Activated T-cell treated with anti-CD3 and anti-CD28 coated beads, Interleukin-2, amount 50 U/mL, for 24 hours (primary cell): ENCODE measurements around the gene IL17RB.

ENCODE experiments used
- DNase-seq: peaks from one replicate; pipeline ENCODE4 v3.0.0-alpha.2; 2020
- H3K27ac Mint-ChIP-seq: 2 replicates; pipeline ENCODE4 v1.8.0; 2020; ENCODE audit warnings: mild to moderate bottlenecking, mixed read lengths
- H3K27me3 Mint-ChIP-seq: 2 replicates; pipeline ENCODE4 v1.8.0; 2020; ENCODE audit warnings: mixed read lengths
- H3K36me3 Mint-ChIP-seq: 2 replicates; pipeline ENCODE4 v1.8.0; 2020; ENCODE audit warnings: low read depth, mixed read lengths
- H3K4me1 Mint-ChIP-seq: 2 replicates; pipeline ENCODE4 v1.8.0; 2020; ENCODE audit warnings: low read depth, mixed read lengths
- H3K4me3 Mint-ChIP-seq: 2 replicates; pipeline ENCODE4 v1.8.0; 2020; ENCODE audit warnings: mild to moderate bottlenecking, moderate library complexity, mixed read lengths
- H3K9me3 Mint-ChIP-seq: 2 replicates; pipeline ENCODE4 v1.8.0; 2020; ENCODE audit warnings: mixed read lengths

IL17RB gene

DNA sequence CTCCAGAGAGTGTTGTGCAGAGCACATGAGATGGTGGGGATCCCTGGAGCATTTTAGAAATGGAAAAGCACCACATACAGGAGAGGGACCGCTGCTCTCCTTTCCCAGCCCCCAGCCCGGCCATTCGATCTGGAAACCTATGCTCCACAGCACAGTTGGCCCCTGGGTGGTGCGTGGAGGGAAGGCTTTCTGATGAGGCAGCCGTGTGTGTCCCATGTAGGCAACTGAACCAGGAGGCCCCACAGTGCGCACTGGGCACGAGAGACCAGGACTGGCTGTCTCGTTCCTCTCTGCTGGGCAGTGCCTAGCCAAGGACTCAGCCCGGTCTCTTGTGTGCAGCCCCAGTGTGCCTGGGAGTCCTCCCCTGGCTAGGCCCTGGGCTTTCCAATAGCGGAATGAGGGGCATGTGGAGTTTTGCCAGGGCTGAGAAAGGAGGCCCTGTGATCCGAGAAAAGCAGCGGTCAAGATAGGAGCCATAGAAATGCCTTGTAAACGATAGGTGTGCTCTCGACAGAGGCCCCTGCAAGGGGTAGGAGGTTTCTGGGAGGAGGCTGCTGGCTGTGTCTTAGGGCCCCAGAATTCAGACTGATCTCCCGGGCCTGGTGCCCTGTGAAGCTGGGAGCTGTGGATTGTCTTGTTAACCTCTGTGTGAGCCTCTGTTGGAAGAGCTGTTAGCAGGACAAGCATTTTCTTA lies 39.1 kb upstream of the IL17RB start:
- Mint-ChIP-seq H3K27ac (no peak overlapping the region), H3K4me3 (no peak overlapping the region), H3K27me3 (peaks cover 6% of the 10 kb centered on the region)

GRCh38 chr3:53808496-53808895 lies 37.9 kb upstream of the IL17RB start:
- no peaks in the 10 kb centered on the region for H3K36me3 Mint-ChIP-seq
- peaks cover 6% of the 10 kb centered on the region for H3K27me3 Mint-ChIP-seq
- DNase-seq = no peak
- H3K4me3 Mint-ChIP-seq = no peak overlapping the region
- H3K27ac Mint-ChIP-seq = no peak overlapping the region
- no peaks in the 10 kb centered on the region for H3K9me3 Mint-ChIP-seq
- H3K4me1 Mint-ChIP-seq = no peaks in the 10 kb centered on the region

More for the DNA sequence above, 39.1 kb upstream of the IL17RB start:
- no peaks in the 10 kb centered on the region for H3K9me3 Mint-ChIP-seq
- H3K4me1 Mint-ChIP-seq = no peaks in the 10 kb centered on the region
- no peaks in the 10 kb centered on the region for H3K36me3 Mint-ChIP-seq
- DNase-seq = no peak

DNA sequence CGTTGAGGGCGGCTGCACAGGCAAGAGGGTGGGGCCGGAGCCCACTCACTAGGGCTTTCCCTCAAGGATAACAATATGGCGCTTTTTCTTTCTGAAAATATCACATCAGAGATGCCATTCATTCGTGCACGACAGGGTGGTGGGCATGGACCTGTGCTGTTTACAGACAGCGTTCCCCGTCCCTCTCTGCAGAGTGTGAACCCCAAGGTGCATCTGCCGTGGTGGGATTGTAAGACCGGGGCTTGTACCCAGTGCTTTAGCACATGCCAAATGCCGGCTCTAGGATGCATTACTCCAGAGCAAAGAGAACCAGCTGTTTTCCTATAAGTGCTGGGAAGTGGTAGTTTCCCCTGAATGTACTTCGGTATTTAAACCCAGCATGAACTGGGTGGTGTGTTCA lies 37.1 kb upstream of the IL17RB start:
- Mint-ChIP-seq H3K27me3 (peaks cover 6% of the 10 kb centered on the region), H3K36me3 (no peaks in the 10 kb centered on the region), H3K27ac (no peak overlapping the region), H3K4me3 (no peak overlapping the region), H3K9me3 (no peaks in the 10 kb centered on the region), H3K4me1 (no peaks in the 10 kb centered on the region)
- no peak for DNase-seq

DNA sequence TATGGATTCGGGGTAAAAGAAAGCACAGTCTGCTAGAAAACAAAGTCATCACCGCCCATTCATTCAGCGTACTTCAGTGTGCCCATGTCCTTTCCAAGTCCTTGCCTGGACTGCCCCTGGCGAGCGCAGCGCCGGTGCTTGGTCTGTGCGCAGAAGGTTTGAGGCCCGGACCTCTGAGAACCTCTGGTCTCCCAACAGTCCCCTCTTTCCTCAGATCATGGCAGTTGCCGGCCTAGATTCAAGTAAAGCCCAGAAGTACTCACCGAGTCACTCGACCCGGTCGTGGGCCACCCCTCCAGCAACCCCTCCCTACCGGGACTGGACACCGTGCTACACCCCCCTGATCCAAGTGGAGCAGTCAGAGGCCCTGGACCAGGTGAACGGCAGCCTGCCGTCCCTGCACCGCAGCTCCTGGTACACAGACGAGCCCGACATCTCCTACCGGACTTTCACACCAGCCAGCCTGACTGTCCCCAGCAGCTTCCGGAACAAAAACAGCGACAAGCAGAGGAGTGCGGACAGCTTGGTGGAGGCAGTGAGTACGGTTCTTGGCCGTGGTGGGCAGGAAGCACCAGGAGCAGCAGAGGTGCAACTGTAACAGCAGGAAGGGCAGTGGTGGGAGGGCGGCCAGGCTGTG lies 36.5 kb upstream of the IL17RB start:
- Mint-ChIP-seq H3K27ac (no peak overlapping the region), H3K4me3 (no peak overlapping the region), H3K27me3 (peaks cover 6% of the 10 kb centered on the region), H3K9me3 (no peaks in the 10 kb centered on the region), H3K36me3 (no peaks in the 10 kb centered on the region), H3K4me1 (no peaks in the 10 kb centered on the region)
- no peak for DNase-seq

DNA sequence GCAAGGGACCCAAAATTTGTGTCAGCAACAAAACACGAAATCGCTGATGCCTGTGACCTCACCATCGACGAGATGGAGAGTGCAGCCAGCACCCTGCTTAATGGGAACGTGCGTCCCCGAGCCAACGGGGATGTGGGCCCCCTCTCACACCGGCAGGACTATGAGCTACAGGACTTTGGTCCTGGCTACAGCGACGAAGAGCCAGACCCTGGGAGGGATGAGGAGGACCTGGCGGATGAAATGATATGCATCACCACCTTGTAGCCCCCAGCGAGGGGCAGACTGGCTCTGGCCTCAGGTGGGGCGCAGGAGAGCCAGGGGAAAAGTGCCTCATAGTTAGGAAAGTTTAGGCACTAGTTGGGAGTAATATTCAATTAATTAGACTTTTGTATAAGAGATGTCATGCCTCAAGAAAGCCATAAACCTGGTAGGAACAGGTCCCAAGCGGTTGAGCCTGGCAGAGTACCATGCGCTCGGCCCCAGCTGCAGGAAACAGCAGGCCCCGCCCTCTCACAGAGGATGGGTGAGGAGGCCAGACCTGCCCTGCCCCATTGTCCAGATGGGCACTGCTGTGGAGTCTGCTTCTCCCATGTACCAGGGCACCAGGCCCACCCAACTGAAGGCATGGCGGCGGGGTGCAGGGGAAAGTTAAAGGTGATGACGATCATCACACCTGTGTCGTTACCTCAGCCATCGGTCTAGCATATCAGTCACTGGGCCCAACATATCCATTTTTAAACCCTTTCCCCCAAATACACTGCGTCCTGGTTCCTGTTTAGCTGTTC lies 35.0 kb upstream of the IL17RB start:
- Mint-ChIP-seq H3K9me3 (no peaks in the 10 kb centered on the region), H3K4me3 (no peak overlapping the region), H3K36me3 (no peaks in the 10 kb centered on the region), H3K27ac (no peak overlapping the region), H3K4me1 (no peaks in the 10 kb centered on the region), H3K27me3 (peaks cover 6% of the 10 kb centered on the region)
- no peak for DNase-seq

- Mint-ChIP-seq H3K36me3 (no peaks in the 10 kb centered on the region), H3K4me1 (no peaks in the 10 kb centered on the region), H3K4me3 (no peak overlapping the region), H3K27me3 (peaks cover 2% of the 10 kb centered on the region), H3K9me3 (no peaks in the 10 kb centered on the region), H3K27ac (no peak overlapping the region)
- no peak for DNase-seq
These were observed 33.9 kb upstream of the IL17RB start for GRCh38 chr3:53812434-53812833.

- H3K27me3 Mint-ChIP-seq = peaks cover 10% of the 10 kb centered on the region
These were observed 33.1 kb upstream of the IL17RB start for GRCh38 chr3:53813229-53813628.

GRCh38 chr3:53813876-53814275 lies 32.5 kb upstream of the IL17RB start:
- Mint-ChIP-seq H3K27me3 (peaks cover 16% of the 10 kb centered on the region), H3K4me3 (no peak overlapping the region), H3K27ac (no peak overlapping the region), H3K4me1 (peaks cover 2% of the 10 kb centered on the region), H3K9me3 (no peaks in the 10 kb centered on the region), H3K36me3 (no peaks in the 10 kb centered on the region)
- DNase-seq = no peak

More at GRCh38 chr3:53813229-53813628, 33.1 kb upstream of the IL17RB start:
- Mint-ChIP-seq H3K4me3 (no peak overlapping the region), H3K9me3 (no peaks in the 10 kb centered on the region), H3K4me1 (peaks cover 2% of the 10 kb centered on the region), H3K27ac (no peak overlapping the region), H3K36me3 (no peaks in the 10 kb centered on the region)
- no peak for DNase-seq

- peaks cover 22% of the 10 kb centered on the region for H3K27me3 Mint-ChIP-seq
- H3K36me3 Mint-ChIP-seq = no peaks in the 10 kb centered on the region
- peaks cover 2% of the 10 kb centered on the region for H3K4me1 Mint-ChIP-seq
- no peak overlapping the region for H3K27ac Mint-ChIP-seq
- no peaks in the 10 kb centered on the region for H3K9me3 Mint-ChIP-seq
- DNase-seq = no peak
- H3K4me3 Mint-ChIP-seq = no peak overlapping the region
These were observed 31.3 kb upstream of the IL17RB start for GRCh38 chr3:53815067-53815466.

- H3K4me3 Mint-ChIP-seq = no peak overlapping the region
- DNase-seq = no peak
- no peaks in the 10 kb centered on the region for H3K36me3 Mint-ChIP-seq
- H3K9me3 Mint-ChIP-seq = no peaks in the 10 kb centered on the region
- H3K27ac Mint-ChIP-seq = no peak overlapping the region
- peaks cover 2% of the 10 kb centered on the region for H3K4me1 Mint-ChIP-seq
- H3K27me3 Mint-ChIP-seq = peaks cover 22% of the 10 kb centered on the region
These were observed 30.7 kb upstream of the IL17RB start for GRCh38 chr3:53815651-53816050.

- no peaks in the 10 kb centered on the region for H3K9me3 Mint-ChIP-seq
- H3K27me3 Mint-ChIP-seq = peaks cover 22% of the 10 kb centered on the region
- DNase-seq = no peak
- no peak overlapping the region for H3K4me3 Mint-ChIP-seq
- no peaks in the 10 kb centered on the region for H3K36me3 Mint-ChIP-seq
- no peak overlapping the region for H3K27ac Mint-ChIP-seq
- H3K4me1 Mint-ChIP-seq = peaks cover 2% of the 10 kb centered on the region
These were observed 29.9 kb upstream of the IL17RB start for GRCh38 chr3:53816425-53816824.

DNA sequence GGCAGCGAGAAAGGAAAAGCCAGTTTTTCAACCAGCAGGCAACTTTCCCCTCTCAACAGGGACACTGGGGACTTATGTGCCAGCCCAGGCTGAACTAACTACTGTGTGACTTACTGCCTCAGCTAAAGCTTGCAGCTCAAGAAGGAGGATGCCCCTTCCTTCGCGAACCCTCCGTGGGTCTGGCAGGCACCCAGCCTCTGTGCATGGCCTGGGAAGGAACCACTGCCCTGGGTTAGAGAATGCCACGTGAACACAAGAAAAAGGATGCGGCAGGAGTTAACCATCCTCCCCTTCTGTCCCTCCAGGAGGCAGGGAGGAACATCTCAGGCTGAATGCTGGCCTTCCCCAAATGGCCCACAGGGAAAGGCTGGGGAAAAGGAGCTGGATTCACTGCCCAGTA lies 29.2 kb upstream of the IL17RB start:
- Mint-ChIP-seq H3K36me3 (no peaks in the 10 kb centered on the region), H3K27ac (no peak overlapping the region), H3K27me3 (peaks cover 22% of the 10 kb centered on the region), H3K9me3 (no peaks in the 10 kb centered on the region), H3K4me1 (peaks cover 2% of the 10 kb centered on the region), H3K4me3 (no peak overlapping the region)
- no peak for DNase-seq

DNA sequence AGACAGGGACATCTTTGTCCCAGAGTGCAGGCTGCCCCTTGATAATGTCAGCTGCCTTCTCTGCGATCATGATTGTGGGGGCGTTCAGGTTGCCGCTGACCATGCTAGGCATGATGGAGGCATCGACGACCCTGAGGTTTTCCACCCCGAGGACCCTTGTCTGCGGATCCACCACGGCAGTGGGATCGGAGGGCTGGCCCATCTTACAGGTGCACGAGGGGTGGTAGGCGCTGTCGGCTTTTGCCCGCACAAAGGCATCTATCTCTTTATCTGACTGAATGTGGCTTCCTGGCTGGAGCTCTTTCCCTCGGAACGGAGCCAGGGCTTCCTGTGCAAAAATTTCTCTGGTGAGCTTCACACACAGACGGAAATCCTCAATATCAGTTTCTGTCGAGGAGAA lies 28.6 kb upstream of the IL17RB start:
- Mint-ChIP-seq H3K4me1 (peaks cover 2% of the 10 kb centered on the region), H3K27ac (no peak overlapping the region), H3K27me3 (peaks cover 22% of the 10 kb centered on the region), H3K9me3 (no peaks in the 10 kb centered on the region), H3K36me3 (no peaks in the 10 kb centered on the region), H3K4me3 (no peak overlapping the region)
- no peak for DNase-seq

DNA sequence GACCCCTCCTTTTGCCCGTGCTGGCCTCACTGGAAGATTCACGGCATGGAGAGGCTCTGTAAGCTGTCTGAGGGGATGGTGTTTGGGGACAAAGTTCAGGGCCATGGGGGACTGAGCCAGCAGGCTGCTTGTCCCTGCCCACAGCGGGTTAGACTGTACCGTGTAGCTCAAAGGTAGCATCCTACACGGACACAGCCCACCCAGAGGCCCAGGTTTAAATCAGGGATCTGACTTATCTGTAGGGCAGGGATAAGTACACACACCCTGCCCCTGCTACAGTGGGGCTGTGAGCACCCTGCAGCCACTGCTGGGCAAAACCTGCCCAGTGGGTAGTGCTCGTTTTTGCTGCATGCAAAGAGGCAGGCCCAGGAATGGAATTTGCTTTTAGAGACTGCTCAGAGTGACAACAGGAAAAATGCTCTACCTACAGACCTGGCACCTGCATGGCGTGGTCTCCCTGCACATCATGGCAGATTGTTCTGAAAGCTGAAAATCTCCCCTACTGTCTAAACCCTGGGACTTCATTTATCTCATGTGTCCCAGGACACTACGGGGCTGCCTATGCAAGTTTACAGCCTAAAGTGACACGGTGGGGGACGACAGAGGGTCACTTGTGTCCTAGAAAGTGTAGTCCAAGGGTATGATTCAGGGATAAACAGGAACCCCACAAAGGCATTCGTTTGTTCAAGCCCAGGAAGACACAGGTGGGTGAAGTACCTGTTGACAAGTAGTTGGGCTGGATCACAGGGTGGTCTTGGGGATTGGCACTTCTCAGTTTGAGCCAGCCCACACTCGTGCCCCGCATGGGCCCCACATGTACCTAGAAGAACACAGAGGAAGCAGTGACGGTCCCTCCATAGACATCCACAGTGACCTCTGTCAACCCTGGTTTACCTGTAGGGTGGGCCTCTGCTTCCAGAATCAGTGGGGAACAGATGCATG lies 27.9 kb upstream of the IL17RB start:
- Mint-ChIP-seq H3K4me1 (peaks cover 2% of the 10 kb centered on the region), H3K36me3 (no peaks in the 10 kb centered on the region), H3K9me3 (no peaks in the 10 kb centered on the region), H3K27me3 (peaks cover 22% of the 10 kb centered on the region), H3K27ac (no peak overlapping the region), H3K4me3 (no peak overlapping the region)
- no peak for DNase-seq
